Anterior cingulate cortex (tissue), 58 donors: ENCODE results near the gene RNF31.
"Not testable (repeated sequence)": the region's sequence is repeated elsewhere in the genome, so short reads cannot be mapped to it uniquely, and the experiment has no call there.

Experiments used
- DNase-seq, 58 donors: peaks; one replicate each; lab custom pipeline; 2025; lab: John Stamatoyannopoulos, UW

RNF31 gene

GRCh38 chr14:24146978-24147760 lies at the start of gene RNF31:
TSS of gene RNF31 (plus strand) at chr14:24147498. CDS start at chr14:24147699, 201 bp downstream.
- DNase-seq: peak; percentile 73 to 98 (median 96)

GRCh38 chr14:24098229-24098926 lies 48.9 kb upstream of the RNF31 start:
- no peak for DNase-seq

- peak in 7 of 58 donors; percentile 4 to 60 (median 27) for DNase-seq
Measured at GRCh38 chr14:24098927-24099813, 48.1 kb upstream of the RNF31 start.

- DNase-seq: no peak
Measured at GRCh38 chr14:24100197-24100981, 46.9 kb upstream of the RNF31 start.

DNA sequence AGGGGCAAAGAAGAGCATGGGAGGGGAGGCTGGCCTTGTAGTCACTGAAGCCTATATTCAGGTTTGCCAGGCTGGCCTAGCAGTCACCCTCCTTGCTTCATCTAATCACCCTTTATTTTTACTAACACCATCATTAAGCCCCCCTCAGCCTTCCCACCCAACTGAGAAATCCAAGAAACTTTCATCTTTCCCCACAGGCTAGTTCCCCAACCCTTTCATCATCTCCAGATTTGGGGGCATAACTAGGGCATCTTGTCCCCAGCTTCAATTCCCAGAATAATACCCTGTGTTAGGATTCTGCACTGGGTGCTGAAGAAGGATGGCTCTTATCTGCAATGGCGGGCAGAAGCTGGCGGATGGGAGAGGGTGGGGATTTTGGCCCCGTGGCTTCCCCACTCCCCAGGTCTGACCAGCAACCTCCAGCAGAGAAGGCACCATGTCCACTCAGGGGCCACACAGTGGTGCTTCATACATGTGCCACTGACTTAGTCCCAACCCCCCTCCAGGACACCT lies 46.3 kb upstream of the RNF31 start:
- no peak for DNase-seq

- DNase-seq: no peak
Measured at GRCh38 chr14:24102357-24103048, 44.8 kb upstream of the RNF31 start.

GRCh38 chr14:24103451-24103850 lies 43.8 kb upstream of the RNF31 start:
- no peak for DNase-seq

DNA sequence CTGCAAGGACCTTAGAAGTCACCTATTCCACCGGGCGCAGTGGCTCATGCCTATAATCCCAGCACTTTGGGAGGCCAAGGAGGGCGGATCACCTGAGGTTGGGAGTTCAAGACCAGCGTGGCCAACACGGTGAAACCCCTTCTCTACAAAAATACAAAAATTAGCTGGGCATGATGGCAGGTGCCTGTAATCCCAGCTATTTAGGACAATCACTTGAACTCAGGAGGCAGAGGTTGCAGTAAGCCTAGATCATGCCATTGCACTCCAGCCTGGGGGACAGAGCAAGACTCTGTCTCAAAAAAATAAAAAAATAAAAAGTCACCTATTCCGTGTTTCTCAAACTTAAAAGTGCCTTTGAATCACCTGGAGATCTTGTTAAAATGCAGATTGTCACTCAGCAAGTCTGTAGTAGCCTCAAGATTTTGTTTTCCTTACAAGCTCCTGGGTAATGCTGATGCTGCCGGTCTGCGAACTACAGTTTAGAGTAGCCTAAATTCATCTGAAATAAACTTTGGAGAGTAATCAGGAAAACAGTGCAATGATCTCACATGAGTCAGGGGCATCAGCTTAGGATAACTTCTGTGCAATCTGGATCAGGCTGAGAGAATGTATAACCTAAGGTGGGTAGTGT lies 41.6 kb upstream of the RNF31 start:
- not testable (repeated sequence) for DNase-seq

- DNase-seq: no peak
Measured at GRCh38 chr14:24106672-24107271, 40.5 kb upstream of the RNF31 start.

GRCh38 chr14:24108336-24108874 lies 38.9 kb upstream of the RNF31 start:
- DNase-seq: no peak

DNA sequence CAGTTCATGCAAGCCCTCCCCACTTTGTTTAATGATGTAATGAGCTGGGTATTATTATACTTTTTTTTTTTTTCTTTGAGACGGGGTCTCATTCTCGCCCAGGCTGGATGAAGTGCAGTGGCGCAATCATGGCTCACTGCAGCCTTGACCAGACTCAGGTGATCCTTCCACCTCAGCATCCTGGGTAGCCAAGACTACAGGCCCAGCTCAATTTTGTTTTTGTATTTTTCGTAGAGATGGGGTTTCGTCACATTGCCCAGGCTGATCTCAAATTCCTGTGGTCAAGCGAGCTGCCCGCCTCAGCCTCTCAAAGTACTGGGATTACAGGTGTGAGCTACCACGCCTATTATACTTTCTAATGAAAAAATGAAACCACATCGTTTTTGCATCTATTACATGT lies 37.2 kb upstream of the RNF31 start:
- DNase-seq: no peak

DNA sequence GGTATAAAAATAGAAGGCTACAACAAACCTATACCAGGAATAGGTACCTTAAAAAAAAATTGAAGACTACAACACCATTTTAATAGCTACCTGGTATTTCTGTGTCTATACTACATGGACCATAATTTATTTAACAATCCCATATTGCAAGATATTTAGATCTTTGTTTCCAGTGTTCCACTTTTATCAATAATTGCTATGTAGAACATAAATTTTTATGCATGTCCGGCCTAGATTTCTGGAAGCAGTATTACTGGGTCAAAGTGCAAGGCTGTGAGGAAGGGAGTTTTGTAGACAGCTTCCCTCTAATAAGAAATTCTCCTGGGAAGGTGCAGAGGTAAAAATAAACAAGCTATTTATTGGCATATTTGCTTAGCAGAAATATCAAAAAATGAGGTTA lies 36.8 kb upstream of the RNF31 start:
- DNase-seq: no peak

DNA sequence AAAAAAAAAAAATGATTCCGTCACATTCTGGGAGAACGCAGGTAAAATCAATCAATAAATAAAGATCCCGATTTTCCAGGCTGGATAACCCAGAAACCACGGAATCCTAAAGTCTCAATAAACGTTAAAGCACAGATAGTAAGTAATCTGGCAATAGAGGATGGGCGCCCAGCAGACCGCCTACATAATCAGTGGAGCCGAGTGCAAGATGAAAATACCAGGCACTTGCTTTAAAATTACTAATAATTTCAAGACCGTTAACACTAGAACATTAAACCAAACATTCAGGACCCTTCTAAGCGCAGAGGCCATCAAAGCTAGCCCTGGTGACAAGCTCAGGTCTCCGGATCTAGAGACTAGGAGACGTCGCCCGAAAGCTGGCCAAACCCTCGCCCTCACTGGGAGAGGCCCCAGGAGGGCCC lies 33.9 kb upstream of the RNF31 start:
- peak in 1 of 58 donors; percentile 56 for DNase-seq

- DNase-seq: peak in 57 of 58 donors; percentile 61 to 97 (median 85)
Measured at GRCh38 chr14:24113801-24114531, 33.3 kb upstream of the RNF31 start.

DNA sequence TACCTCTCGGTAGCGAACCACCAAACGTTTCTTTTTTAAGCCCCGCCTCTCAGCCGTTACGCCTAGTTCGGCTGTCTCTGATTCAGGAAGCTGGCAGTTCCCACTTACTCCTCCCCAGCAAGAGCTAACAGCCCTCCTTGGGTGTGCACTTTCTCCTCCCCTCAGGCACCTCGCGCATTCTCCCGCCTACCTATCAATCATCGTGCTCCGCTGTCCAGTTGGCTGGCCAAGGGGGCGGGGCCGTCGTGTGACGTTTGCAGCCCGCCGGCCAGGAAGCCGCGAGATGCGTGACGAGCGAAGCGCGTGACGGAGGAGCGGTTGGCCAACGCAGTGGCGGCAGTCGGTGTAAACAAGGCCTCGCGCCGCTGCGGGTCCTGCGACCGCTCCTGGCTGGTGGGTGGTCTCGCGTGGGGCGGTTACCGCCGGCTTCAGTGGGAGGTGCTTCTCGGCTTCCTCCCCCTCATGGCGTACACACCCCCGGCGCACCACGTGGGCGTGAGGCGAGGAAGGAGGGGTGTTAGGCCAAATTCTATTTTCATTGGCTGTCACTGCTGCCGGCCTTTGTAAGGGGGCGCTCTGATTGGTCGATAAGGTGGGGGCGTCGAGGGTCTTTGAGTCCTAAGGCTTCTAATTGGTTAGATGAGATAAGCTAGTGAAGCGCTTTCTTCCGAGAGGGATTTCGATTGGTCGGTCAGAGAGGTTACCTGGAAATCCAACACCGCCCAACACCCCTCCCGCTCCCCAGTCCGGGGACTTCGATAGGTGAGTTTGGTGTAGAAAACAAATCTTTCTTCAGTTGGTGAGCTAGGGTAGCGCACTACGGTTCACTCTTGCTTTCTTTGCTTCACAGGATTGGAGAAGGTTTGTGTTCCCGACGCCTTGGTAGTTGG lies 32.5 kb upstream of the RNF31 start, which contains the start of the genes DCAF11 and NRL:
DCAF11 (plus strand) TSS at position 246 of the 890 bp plus-strand sequence. CDS start 818 bp downstream, outside the sequence.
NRL (minus strand) TSS at position 418 of the 890 bp plus-strand sequence. CDS start 32,101 bp downstream, outside the sequence.
- peak; percentile 97 to 100 (median 100) for DNase-seq
